NOMO-1 treated with dmso at 0.1 percent for 144 hours (cell line): ENCODE results near the gene CEP19.

ENCODE experiments used
- DNase-seq: peaks from one replicate; lab custom pipeline; 2025; ENCODE audit not compliant: unreplicated experiment; lab: John Stamatoyannopoulos, UW

The CEP19 gene

DNA sequence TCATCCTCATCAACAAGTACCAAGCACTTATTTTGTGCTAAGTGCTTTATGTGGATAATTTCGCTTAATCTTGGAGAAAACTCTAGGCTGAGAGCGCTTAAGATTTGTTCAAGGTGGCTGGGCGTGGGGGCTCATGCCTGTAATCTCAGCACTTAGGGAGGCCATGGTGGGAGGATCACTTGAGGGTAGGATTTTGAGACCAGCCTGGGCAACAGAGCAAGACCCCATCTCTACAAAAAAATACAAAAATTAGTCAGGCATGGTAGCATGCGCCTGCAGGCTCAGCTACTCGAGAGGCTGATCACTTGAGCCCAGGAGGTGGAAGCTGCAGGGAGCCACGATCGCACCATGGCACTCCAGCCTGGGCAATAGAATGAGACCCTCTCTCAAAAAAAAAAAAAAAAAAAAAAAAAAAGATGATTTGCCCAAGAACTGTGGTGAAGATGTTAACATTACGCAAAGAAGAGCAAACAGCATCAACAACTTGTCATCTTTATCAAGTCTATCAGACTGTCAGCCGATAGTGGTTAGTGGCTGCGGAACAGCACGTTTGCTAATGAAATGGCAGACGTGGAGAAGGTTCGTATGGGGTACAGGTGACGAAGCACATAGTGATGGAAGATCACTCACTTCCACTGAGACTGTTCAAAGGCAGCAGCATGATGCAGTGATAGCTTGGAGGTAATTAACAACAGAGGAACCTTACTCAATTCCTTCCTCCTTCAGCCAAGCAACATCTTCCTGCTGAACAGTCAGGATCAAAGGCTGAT is 44.8 kb downstream of the CEP19 start:
- DNase-seq, result no peak

DNA sequence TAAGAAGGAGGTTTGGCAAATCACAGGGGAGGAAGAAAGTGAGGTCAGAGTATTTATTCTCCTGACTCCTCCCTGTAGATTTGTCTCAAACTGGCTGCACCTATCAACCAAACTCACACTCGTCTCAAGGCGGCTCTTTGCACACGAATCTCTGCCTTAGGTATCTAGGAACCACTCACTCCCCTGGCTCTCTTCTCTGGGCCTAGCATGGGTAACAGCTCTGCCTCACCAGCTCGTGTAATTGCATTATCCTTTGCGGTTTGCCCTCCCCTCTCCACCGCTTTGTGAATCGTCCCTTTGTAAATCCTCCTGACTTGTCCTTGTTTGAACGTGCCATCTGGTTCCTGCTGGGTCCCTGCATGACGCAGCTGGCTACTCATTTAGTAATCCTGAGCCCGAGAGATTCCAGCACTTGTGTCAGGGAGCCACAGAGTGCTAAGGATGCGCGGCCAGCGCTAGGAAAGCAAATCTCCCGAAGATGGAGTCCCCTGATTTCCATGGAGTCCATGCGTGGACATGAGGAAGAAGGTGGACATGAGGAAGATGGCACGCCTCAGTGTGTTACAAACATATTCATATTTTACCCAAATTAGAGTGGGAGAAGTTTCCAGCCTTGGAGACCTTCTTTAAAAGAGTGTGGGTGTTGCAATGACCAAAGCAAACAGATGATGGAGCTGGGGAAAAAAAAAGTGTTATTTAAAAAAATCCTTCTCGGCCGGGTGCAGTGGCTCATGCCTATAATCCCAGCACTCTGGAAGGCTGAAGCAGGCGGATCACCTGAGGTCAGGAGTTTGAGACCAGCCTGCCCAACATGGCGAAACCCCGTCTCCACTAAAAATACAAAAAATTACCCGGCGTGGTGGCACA is 45.8 kb downstream of the CEP19 start:
- peak; percentile 25 for DNase-seq

DNA sequence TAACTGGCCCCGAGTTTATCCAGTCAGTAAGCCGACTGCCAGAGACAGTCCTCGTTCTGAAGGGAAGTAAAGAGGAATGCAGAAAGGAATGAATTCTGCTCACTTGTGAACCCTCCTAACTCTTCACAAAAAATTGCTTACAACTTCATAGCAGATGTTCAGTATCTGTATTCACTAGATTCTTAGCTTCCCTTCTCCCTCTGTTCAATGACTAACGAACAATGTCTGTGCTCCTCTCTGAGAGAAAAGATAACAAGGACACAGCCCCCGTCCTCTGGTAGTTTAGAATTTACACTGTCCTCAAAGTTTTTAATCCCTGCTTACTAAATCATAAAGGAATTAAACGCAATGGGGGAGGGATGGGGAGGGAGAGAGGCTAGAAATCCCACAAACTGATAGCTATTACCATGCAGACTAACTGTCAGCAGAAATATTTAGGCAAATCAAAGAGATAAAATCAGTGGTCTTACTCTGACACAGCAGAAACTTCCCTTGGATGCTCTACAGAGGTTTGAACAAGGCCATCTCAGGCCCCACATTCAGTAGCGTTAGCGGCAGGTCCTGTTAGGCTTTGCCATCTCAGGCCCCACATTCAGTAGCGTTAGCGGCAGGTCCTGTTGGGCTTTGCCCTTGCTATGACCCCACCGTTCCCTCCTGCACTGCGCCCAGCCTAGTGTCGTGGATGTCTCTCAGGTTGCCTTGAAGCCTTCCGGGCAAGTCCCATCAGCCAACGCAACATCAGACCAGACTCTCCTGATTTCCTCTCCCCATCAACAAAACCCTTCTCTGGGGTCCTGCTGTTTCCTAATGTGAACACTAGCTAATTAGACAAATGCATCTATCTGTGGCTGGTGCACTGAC is 49.1 kb downstream of the CEP19 start:
- no peak for DNase-seq

DNA sequence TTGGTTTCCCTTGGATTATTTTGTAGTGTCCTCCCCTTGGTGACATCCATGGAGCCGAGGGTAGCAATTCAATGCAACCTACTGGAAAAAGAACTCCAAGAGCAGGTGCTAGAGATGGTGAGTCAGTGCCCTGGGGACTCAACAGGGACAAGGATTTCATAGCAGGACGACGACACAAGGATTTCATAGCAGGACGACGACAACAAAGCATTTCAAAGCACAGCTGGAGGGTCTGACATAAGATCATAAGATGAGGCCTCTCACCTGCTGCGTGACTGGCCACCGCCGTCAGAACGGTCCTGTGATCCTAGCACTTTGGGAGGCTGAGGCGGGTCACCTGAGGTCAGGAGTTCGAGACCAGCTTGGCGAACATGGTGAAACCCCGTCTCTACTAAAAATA is 50.0 kb downstream of the CEP19 start:
- no peak for DNase-seq

DNA sequence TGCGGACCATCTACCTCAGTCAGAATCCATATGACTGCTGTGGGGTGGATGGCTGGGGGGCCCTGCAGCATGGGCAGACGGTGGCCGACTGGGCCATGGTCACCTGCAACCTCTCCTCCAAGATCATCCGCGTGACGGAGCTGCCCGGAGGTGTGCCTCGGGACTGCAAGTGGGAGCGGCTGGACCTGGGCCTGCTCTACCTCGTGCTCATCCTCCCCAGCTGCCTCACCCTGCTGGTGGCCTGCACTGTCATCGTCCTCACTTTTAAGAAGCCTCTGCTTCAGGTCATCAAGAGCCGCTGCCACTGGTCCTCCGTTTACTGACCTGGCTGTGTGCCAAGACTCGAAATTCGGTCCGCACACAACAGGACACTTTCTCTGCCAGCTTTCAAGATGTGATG is 50.6 kb downstream of the CEP19 start:
- DNase-seq, result no peak

DNA sequence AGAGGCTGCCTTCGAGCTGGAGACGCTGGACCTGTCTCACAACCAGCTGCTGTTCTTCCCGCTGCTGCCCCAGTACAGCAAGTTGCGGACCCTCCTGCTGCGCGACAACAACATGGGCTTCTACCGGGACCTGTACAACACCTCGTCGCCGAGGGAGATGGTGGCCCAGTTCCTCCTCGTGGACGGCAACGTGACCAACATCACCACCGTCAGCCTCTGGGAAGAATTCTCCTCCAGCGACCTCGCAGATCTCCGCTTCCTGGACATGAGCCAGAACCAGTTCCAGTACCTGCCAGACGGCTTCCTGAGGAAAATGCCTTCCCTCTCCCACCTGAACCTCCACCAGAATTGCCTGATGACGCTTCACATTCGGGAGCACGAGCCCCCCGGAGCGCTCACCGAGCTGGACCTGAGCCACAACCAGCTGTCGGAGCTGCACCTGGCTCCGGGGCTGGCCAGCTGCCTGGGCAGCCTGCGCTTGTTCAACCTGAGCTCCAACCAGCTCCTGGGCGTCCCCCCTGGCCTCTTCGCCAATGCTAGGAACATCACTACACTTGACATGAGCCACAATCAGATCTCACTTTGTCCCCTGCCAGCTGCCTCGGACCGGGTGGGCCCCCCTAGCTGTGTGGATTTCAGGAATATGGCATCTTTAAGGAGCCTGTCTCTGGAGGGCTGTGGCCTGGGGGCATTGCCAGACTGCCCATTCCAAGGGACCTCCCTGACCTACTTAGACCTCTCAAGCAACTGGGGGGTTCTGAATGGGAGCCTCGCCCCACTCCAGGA is 51.5 kb downstream of the CEP19 start:
- DNase-seq, result no peak

DNA sequence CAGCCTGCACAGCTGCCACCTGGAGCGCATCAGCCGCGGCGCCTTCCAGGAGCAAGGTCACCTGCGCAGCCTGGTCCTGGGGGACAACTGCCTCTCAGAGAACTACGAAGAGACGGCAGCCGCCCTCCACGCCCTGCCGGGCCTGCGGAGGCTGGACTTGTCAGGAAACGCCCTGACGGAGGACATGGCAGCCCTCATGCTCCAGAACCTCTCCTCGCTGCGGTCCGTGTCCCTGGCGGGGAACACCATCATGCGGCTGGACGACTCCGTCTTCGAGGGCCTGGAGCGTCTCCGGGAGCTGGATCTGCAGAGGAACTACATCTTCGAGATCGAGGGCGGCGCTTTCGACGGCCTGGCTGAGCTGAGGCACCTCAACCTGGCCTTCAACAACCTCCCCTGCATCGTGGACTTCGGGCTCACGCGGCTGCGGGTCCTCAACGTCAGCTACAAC is 52.1 kb downstream of the CEP19 start:
- DNase-seq, result no peak
